ENCODE data around the gene AMBP.

The AMBP gene

GRCh38 chr9:114072184-114073140 lies 5.6 kb downstream of the AMBP start:
- DNase-seq: no peak

- no peak for DNase-seq
Observed at GRCh38 chr9:114071197-114071795, 6.8 kb downstream of the AMBP start.

- no peak for DNase-seq
Observed at GRCh38 chr9:114070188-114071103, 7.7 kb downstream of the AMBP start.

- no peak for DNase-seq
Observed at GRCh38 chr9:114069476-114070187, 8.5 kb downstream of the AMBP start.

GRCh38 chr9:114065304-114065703 lies 12.8 kb downstream of the AMBP start:
- no peak for DNase-seq

- DNase-seq: no peak
Observed at GRCh38 chr9:114061830-114062474, 16.1 kb downstream of the AMBP start.

GRCh38 chr9:114061292-114061691 lies 16.8 kb downstream of the AMBP start:
- DNase-seq: no peak

DNA sequence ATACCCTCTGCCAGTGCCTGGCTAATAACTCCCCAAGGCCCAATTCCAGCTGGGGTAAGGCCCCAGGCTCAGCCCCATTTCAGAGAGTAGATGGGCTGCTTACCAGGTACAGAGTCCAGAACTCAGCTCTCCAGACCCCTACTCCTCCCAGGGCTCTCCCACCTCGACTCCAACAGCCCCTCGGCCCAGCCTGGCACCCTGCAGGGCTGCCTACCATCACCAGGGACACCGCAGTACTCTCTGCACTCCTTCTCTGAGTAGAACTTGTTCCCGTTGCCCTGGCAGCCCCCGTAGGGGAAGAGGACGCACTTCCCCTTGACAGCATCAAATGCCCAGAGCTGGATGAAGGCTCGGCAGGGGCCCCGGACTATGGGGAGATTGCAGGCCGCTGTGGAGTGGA lies 17.4 kb downstream of the AMBP start:
- no peak for DNase-seq

- no peak for DNase-seq
Observed at GRCh38 chr9:114060070-114060469, 18.0 kb downstream of the AMBP start.

DNA sequence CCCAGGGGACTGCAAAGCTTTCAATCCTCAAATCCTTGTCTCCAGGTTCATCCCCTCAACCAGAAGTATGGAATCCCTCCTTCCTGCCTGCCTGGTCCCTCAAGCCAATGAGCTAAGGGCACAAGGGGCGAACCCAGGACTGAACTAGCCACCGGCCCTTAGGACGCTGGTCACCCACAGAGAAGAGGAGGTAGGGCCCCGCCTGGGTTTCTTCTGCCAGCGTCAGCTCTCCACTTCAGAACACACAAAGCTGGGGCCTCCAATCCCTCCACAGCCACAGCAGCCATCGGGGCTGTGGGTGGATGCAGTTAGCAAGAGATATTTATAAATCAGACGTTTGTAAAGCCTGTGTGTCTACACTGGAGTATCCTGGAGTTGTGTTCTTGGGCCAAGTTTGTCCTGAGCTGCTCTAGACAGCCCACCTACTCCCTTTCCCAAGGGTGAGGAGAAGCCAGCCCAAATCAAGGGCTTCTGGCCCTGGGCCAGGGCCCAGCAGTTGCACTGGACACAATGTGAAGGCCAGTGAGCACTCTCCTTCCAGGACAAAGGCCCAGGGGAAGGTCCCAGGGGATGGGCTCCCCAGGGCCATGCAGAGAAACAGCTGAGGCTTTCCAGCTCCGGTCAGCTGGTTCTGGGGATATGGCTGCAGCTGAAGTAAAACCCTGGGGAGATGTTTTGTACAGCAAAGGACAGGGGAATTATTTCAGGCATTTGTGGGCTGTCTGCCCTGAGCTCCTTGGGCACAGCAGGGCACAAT lies 18.9 kb downstream of the AMBP start:
- DNase-seq: no peak

- DNase-seq: no peak
Observed at GRCh38 chr9:114058688-114059046, 19.4 kb downstream of the AMBP start.

DNA sequence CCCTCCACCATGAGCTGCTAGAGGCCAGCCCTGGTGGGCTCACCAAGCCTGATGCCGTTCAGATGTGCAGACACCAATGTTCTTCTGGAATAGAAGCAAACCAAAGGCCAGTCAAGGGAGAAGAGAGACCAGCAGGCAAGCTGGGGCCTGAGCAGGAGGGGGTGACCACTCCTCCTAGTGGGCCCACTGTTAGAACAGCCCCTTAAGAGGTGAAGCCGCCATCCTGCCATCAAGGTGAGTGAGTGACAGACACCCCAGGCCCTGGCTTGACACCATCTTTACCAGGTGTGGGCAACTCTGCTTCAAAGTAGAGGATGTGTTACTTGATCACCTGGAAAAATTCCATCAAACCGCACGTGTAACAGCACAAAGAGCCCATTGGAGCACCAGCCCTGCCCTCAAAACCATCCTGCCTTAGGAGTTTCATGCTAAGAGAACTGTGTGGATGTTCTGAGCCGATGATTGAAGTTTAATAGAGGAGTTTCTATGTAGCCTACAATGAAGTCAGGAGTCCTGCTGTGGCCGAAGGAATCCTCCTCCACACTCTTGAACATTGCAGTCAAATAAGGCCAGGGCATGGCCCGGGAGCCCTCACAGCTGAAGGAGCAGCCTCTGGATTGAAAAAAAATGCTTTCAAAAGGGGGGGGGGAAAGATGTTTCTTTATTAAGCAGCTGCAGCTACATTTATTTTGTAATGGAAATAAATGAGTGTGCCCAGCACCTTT lies 20.8 kb downstream of the AMBP start:
- DNase-seq: no peak

GRCh38 chr9:114056527-114056926 lies 21.6 kb downstream of the AMBP start:
- no peak for DNase-seq

DNA sequence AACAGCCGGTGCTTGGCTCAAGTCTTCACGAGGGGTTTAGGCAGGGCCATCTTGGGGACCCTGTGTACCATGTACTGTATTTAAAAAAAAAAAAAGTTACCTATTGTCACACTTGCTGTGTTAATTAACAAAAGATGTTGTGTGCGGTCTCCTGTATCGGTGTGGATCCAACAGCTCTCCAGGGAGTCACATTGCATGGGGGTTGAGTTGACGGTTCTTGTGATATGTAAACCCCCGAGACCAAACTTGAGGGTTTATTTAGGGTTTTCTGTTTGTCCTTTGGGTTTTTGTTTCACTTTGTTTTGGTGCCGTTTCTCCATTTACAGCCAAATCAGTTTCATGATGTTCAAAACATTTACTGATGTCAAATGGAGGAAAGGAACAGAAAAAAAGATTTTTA lies 22.2 kb downstream of the AMBP start:
- DNase-seq: no peak

DNA sequence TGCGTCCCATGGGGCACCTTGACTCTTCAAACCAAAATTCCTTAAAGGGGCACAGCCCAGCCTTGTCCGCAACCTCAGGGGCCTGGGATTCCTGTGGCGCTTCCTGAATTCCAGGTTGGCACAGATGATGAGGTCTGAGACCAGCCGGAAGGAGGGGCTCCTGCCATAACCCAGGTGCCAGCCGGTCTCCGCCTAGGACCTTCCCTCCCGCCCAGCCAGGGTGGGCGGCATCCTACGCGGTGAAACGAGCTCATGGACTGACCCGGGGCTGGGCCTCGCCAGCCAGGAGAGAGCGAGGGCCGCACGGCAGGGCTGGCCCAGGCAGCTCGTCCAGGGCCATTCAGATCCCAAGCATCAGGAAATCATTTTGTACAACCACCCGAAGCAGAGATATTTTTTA lies 23.0 kb downstream of the AMBP start:
- no peak for DNase-seq

DNA sequence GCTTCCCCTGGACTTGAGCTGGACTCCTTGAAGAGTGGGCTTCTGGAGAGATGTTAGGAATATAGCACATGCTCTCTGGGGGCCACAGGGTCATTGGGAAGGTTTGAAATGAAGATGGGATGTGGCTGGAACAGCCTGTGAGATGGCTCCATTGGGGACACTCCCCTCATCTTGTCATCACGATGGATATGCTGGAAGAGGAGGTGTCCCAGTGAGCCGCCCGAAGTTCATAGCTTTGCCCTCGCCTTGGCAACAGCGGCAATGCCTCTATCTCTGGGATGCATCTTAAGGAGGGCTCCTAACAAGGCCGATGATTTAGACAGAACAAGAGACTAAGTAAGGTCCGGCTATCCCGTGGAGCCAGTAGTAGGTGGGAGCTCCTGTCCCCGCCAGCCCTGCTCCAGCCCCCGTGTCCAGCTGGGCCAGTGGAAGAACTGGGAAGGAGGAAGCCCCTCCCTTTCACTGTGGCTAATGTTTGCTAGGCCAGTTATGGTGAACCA lies 23.9 kb downstream of the AMBP start:
- no peak for DNase-seq

DNA sequence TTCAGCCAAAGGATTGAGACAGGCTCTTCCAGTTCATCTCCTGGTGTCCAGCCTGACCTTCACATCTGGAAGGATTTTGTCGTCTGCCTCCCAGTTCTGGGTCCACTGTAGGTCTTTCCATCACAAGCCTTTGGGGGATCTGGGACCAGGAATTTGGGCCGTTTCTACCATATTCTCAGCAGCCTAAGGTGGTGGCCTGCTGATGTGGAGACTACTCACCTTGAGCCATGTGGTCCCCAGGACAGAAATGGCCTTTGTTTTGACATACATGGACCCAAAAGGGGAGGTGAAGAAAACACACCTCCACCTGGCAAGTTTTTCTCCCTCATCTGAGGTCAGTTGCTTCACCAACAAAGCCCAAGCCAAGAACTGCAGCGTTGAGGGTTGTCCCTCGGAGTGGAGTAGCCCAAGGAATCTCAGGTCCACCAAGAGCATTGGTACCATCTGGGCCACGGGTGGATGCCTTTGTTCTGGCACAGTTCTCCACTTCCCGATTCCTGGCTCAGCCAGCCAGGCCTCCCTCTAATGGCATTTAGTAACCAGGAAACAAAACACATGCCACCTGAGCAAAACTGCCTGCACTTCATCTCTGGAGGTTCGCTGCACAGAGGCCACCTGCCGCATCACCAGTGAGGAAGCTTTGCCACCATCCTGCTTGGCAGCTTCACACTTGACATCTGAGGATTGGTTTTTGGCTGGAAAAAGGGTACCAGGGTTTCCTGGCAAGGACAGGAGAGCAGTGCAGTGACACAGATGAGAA lies 24.7 kb downstream of the AMBP start:
- DNase-seq: no peak

GRCh38 chr9:114051706-114052105 lies 26.4 kb downstream of the AMBP start:
- DNase-seq: no peak

GRCh38 chr9:114051281-114051680 lies 26.8 kb downstream of the AMBP start:
- no peak for DNase-seq

DNA sequence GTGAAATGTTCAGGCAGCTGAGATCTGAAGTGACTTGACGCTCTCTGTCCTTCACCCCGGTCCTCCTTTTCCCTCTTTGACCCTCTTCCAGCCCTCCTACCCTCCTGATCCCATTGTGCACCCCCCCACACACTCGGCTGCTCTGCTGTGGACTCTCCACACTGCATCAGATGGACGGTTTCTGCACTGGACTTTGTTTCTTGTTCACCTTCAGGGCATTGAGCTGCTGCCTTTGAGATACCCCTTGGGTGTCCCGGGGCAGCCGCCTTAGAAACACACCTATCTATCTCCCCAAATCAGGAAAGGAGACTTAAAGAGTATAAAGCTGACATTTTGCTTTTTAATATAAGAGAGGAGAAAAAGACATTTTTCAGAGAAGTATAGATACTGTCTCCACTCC lies 27.5 kb downstream of the AMBP start:
- no peak for DNase-seq
